K562 (cell line): Measurements from ENCODE around the gene PRLH. TPM values are rescaled to one million over a fixed set of nuclear protein-coding genes. Genes with fewer than 3 reads are reported as not detected.

Experiments
- ATAC-seq: fragments of 200-7000 bp; cut with Tn5 transposase; 3 replicates; pipeline ENCODE4 v1.9.1; 2020; ENCODE audit warnings: moderate library complexity
- BruUV-seq: library from RNA; stranded (reverse); fragments of 400-500 nt; replicated peaks from 2 replicates; lab custom pipeline; 2021; lab: Mats Ljungman, UMichigan
- CTCF ChIA-PET: fragments of 300-600 bp; formaldehyde crosslinking; extraction: SDS; loops from one replicate; lab custom pipeline; 2021; ENCODE audit warnings: low intra/inter-chr PET ratio; lab: Yijun Ruan, JAX
- POLR2A ChIA-PET: fragments of 300-600, 350-650 bp; sonication (Branson Sonifier 250); formaldehyde crosslinking; extraction: SDS; loops from one replicate; lab custom pipeline; 2021; ENCODE audit warnings: antibody characterized with exemption, inconsistent platforms; lab: Yijun Ruan, JAX
- DNase-seq, 4 experiments: peaks; one replicate each; pipeline versions ENCODE4 v3.0.0 to v3.0.0-alpha.2; 2011 to 2018; ENCODE audit warnings: low spot score in 3 of 4, mixed read lengths in 3 of 4; ENCODE audit errors: extremely low read depth in 1 of 4
- FAIRE-seq: peaks from 2 replicates; lab custom pipeline; 2011; peaks lifted over from hg19 to GRCh38; lab: Jason Lieb, UNC
- H2AFZ ChIP-seq: 2 replicates; pipeline ENCODE4 v1.6.0; 2011; ENCODE audit warnings: low read depth, low read length, control low read depth, inconsistent platforms
- H3K27ac ChIP-seq: fragments of 200-600 bp; 3 replicates; pipeline ENCODE4 v1.8.0; 2011; ENCODE audit warnings: low read depth, mild to moderate bottlenecking, control low read depth, inconsistent platforms, low read length, moderate library complexity, mixed read lengths; ENCODE audit errors: extremely low read depth
- H3K27me3 ChIP-seq, 2 experiments: fragments of 300-600 bp in 1 of 2; 2 replicates in 1 of 2; 3 replicates in 1 of 2; pipeline versions ENCODE4 v1.6.0 to v1.8.0; 2011; ENCODE audit warnings: inconsistent platforms in 2 of 2, low read length in 2 of 2, mild to moderate bottlenecking in 1 of 2, mixed read lengths in 1 of 2, moderate library complexity in 1 of 2; ENCODE audit not compliant: control insufficient read depth in 2 of 2, insufficient read depth in 2 of 2
- H3K36me3 ChIP-seq: fragments of 300-600 bp; 3 replicates; pipeline ENCODE4 v1.8.0; 2011; ENCODE audit warnings: mild to moderate bottlenecking, low read length, inconsistent platforms; ENCODE audit not compliant: control insufficient read depth, insufficient read depth
- H3K4me1 ChIP-seq, 2 experiments: fragments of 200-600 bp in 1 of 2; replicated peaks in 1 of 2; 2 replicates in 1 of 2; 3 replicates in 1 of 2; pipeline versions ENCODE4 v1.5.1 to v1.8.0; 2011; ENCODE audit warnings: inconsistent platforms in 2 of 2, low read length in 2 of 2, mild to moderate bottlenecking in 1 of 2, mixed read lengths in 1 of 2, moderate library complexity in 1 of 2; ENCODE audit not compliant: control insufficient read depth in 2 of 2, insufficient read depth in 2 of 2
- H3K4me2 ChIP-seq: 2 replicates; pipeline ENCODE4 v1.6.1; 2011; ENCODE audit warnings: low read length, control low read depth, inconsistent platforms, mixed read lengths; ENCODE audit not compliant: insufficient read depth
- H3K4me3 ChIP-seq: fragments of 200-600 bp; sonication (generic), shearing (Covaris generic); 2 replicates; pipeline ENCODE4 v1.5.1; 2016; ENCODE audit warnings: control low read depth, inconsistent platforms
- H3K79me2 ChIP-seq: fragments of 200-600 bp; 3 replicates; pipeline ENCODE4 v1.8.0; 2011; ENCODE audit warnings: low read length, inconsistent platforms; ENCODE audit not compliant: control insufficient read depth, insufficient read depth
- H3K9ac ChIP-seq, 2 experiments: 2 replicates each; pipeline versions ENCODE4 v1.6.0 to v1.6.1; 2011; ENCODE audit warnings: low read depth in 2 of 2, low read length in 2 of 2, control low read depth in 1 of 2, inconsistent platforms in 1 of 2, mild to moderate bottlenecking in 1 of 2, mixed read lengths in 1 of 2; ENCODE audit not compliant: insufficient read depth in 1 of 2
- H3K9me1 ChIP-seq: one replicate; pipeline ENCODE4 v1.6.0; 2011; ENCODE audit warnings: inconsistent platforms, mild to moderate bottlenecking, low read length, moderate library complexity; ENCODE audit not compliant: control insufficient read depth, insufficient read depth
- H3K9me3 ChIP-seq: replicated peaks from 2 replicates; pipeline ENCODE4 v1.5.1; 2011; ENCODE audit warnings: low read depth, low read length, inconsistent platforms; ENCODE audit not compliant: control insufficient read depth, insufficient read depth
- H4K20me1 ChIP-seq: replicated peaks from 2 replicates; pipeline ENCODE4 v1.6.1; 2011; ENCODE audit warnings: low read length, inconsistent platforms, mixed read lengths; ENCODE audit not compliant: control insufficient read depth, insufficient read depth
- KLF13 ChIP-seq: fragments of 450-650 bp; IDR thresholded peaks from 2 replicates; pipeline ENCODE4 v1.6.1; 2016; ENCODE audit warnings: missing genetic modification characterization, low read depth, mild to moderate bottlenecking, missing compliant biosample characterization, moderate library complexity, borderline replicate concordance
- PCBP1 ChIP-seq: fragments of 200-400 bp; formaldehyde crosslinking; IDR thresholded peaks from 2 replicates; pipeline ENCODE4 v1.6.1; 2018; ENCODE audit warnings: mild to moderate bottlenecking, low read depth, low read length; ENCODE audit not compliant: poor library complexity, severe bottlenecking
- SIX5 ChIP-seq, 2 experiments: IDR thresholded peaks; 2 replicates each; pipeline ENCODE4 v1.6.1; 2011; ENCODE audit warnings: low read length in 2 of 2, borderline replicate concordance in 1 of 2, low read depth in 1 of 2, mild to moderate bottlenecking in 1 of 2, moderate library complexity in 1 of 2; ENCODE audit not compliant: insufficient read depth in 1 of 2
- SMAD2 ChIP-seq: fragments of 150-350 bp; IDR thresholded peaks from 2 replicates; pipeline ENCODE4 v1.6.1; 2014; ENCODE audit warnings: low read depth, mild to moderate bottlenecking, low read length
- STAT5B ChIP-seq: fragments of 250-450 bp; sonication (Bioruptor Pico); IDR thresholded peaks from 2 replicates; pipeline ENCODE4 v1.8.0; 2021; ENCODE audit warnings: mild to moderate bottlenecking, inconsistent platforms
- ZC3H8 ChIP-seq: fragments of 450-650 bp; IDR thresholded peaks from 2 replicates; pipeline ENCODE4 v1.6.1; 2017
- WGBS: fragments of 100-300 bp; shearing (Covaris generic); methylation state at CpG from one replicate; pipeline ENCODE4 v1.1.6; 2016; ENCODE audit warnings: low coverage, mixed read lengths; ENCODE audit not compliant: insufficient coverage; ENCODE audit errors: missing lambda C conversion rate; 5-methylcytosine and 5-hydroxymethylcytosine counted together
- in situ Hi-C: fragments of 300-500 bp; cut with MboI; formaldehyde crosslinking; loops from 4 replicates; pipeline ENCODE4 v1.15.0; 2018; ENCODE audit warnings: inconsistent platforms, mixed read lengths
- intact Hi-C: fragments of 100-400 bp; cut with micrococcal nuclease; formaldehyde crosslinking; loops from 2 replicates; pipeline ENCODE4 v1.14.2; 2022
- polyA plus RNA-seq, 8 experiments: library from polyadenylated mRNA; depleted of rRNA in 4 of 8; stranded (reverse) in 5 of 8; unstranded in 3 of 8; fragments of >200 nt; fragmentation: Nextera tagmentation in 2 of 8; fragmentation: Illumina TruSeq in 1 of 8; extraction: Ambion mirVana in 2 of 8; extraction: Trizol in 1 of 8; gene quantifications; 2 replicates each; pipeline versions ENCODE4 v1.2.1 to v1.2.3, GENCODE V29; 2011 to 2014; ENCODE audit warnings: inconsistent platforms in 1 of 8, missing spikeins in 1 of 8
- total RNA-seq, 7 experiments: library from RNA; depleted of rRNA in 6 of 7; stranded (reverse); fragments of >200 nt in 6 of 7; fragmentation: Illumina TruSeq in 2 of 7; extraction: Trizol in 2 of 7; gene quantifications; 2 replicates each; pipeline versions ENCODE4 v1.2.1 to v1.2.3, GENCODE V29; 2011 to 2021; ENCODE audit warnings: low replicate concordance in 1 of 7
- TF ChIP-seq, protein P1 (sequence below): fragments of 250-450 bp; sonication (Bioruptor Pico); IDR thresholded peaks from 2 replicates; pipeline ENCODE4 v1.4.0; 2020
- TF ChIP-seq, protein P2 (sequence below): fragments of 250-450 bp; sonication (Bioruptor Pico); IDR thresholded peaks from 2 replicates; pipeline ENCODE4 v1.5.0; 2020; ENCODE audit warnings: mild to moderate bottlenecking, borderline replicate concordance
- TF ChIP-seq, protein P3 (sequence below): fragments of 250-450 bp; sonication (Bioruptor Pico); IDR thresholded peaks from 2 replicates; pipeline ENCODE4 v1.6.1; 2021; ENCODE audit warnings: mild to moderate bottlenecking

The PRLH gene
- total and polyA plus RNA-seq, 9 of the 15 experiments (the other 6 are each of a cell fraction or from before 2014, with no cell fraction given): not detected

DNA sequence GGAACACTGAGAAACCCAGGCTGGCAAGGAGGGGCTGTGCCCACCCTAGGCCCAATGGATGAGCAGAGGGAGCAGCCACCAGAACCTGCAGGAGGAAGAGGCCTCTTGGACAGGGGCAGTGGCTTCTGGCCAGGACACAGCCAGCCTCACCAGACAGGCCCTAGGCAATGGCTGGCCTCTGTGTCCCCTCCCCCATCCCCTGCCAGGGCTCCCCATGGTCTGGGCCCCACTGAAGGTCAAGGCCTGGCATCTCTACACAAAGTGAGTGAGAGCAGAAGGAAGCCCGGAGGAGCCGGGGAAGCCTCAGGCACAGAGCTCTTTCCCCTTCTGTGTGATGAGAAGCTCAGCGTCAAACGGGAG, 6.3 kb downstream of the PRLH start:
- ATAC-seq (no peak), FAIRE-seq (no peak), DNase-seq (no peak)
- intact Hi-C loops (loop anchor here (1.0 kb wide), 2 partner anchors 60 to 418 kb away; no protein-coding TSS in a partner anchor), in situ Hi-C loops (loop anchor here (5.0 to 10.0 kb wide), 2 partner anchors 60 to 418 kb away; no protein-coding TSS in a partner anchor)
- WGBS: 37% methylated on average over 4 of the region's 4 CpGs
- Histone ChIP-seq H3K27ac (no peak overlapping the region), H4K20me1 (no peaks in the 10 kb centered on the region), H3K4me2 (no peak overlapping the region), H3K36me3 (no peaks in the 10 kb centered on the region), H3K4me1 (peaks cover 0 to 3% of the 10 kb centered on the region in 2 experiments; a peak in 1 of 5 replicates), H3K9ac (no peak overlapping the region), H3K4me3 (no peak overlapping the region), H3K27me3 (peaks cover under 1 to 46% of the 10 kb centered on the region in 2 experiments; a peak in 4 of 5 replicates), H3K9me3 (no peaks in the 10 kb centered on the region), H3K9me1 (no peaks in the 10 kb centered on the region), H2AFZ (no peak overlapping the region), H3K79me2 (no peaks in the 10 kb centered on the region)
- CTCF ChIA-PET: interaction anchor here (2.6 kb wide), 1 partner anchor 60 kb away, joined by 51 read pairs; no protein-coding TSS in a partner anchor
- POLR2A ChIA-PET: interaction anchor here (1.2 kb wide), 1 partner anchor 64 kb away, joined by 3 read pairs; no protein-coding TSS in a partner anchor
- no TSS peak for BruUV-seq
- no peak for TF ChIP-seq STAT5B (CRISPR knock-in tag)
- TF ChIP-seq KLF13 (tag): no peak
- no peak for TF ChIP-seq SMAD2
- TF ChIP-seq, protein P1, sequence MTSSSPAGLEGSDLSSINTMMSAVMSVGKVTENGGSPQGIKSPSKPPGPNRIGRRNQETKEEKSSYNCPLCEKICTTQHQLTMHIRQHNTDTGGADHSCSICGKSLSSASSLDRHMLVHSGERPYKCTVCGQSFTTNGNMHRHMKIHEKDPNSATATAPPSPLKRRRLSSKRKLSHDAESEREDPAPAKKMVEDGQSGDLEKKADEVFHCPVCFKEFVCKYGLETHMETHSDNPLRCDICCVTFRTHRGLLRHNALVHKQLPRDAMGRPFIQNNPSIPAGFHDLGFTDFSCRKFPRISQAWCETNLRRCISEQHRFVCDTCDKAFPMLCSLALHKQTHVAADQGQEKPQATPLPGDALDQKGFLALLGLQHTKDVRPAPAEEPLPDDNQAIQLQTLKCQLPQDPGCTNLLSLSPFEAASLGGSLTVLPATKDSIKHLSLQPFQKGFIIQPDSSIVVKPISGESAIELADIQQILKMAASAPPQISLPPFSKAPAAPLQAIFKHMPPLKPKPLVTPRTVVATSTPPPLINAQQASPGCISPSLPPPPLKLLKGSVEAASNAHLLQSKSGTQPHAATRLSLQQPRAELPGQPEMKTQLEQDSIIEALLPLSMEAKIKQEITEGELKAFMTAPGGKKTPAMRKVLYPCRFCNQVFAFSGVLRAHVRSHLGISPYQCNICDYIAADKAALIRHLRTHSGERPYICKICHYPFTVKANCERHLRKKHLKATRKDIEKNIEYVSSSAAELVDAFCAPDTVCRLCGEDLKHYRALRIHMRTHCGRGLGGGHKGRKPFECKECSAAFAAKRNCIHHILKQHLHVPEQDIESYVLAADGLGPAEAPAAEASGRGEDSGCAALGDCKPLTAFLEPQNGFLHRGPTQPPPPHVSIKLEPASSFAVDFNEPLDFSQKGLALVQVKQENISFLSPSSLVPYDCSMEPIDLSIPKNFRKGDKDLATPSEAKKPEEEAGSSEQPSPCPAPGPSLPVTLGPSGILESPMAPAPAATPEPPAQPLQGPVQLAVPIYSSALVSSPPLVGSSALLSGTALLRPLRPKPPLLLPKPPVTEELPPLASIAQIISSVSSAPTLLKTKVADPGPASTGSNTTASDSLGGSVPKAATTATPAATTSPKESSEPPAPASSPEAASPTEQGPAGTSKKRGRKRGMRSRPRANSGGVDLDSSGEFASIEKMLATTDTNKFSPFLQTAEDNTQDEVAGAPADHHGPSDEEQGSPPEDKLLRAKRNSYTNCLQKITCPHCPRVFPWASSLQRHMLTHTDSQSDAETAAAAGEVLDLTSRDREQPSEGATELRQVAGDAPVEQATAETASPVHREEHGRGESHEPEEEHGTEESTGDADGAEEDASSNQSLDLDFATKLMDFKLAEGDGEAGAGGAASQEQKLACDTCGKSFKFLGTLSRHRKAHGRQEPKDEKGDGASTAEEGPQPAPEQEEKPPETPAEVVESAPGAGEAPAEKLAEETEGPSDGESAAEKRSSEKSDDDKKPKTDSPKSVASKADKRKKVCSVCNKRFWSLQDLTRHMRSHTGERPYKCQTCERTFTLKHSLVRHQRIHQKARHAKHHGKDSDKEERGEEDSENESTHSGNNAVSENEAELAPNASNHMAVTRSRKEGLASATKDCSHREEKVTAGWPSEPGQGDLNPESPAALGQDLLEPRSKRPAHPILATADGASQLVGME (CRISPR knock-in tag): no peak
- TF ChIP-seq PCBP1: no peak
- no peak for TF ChIP-seq SIX5 (IDR thresholded peaks at IDR 0.05; ENCODE audit: borderline replicate concordance in 1 of 2, insufficient read depth in 1 of 2, low read depth in 1 of 2, low read length in 2 of 2)
- TF ChIP-seq, protein P2, sequence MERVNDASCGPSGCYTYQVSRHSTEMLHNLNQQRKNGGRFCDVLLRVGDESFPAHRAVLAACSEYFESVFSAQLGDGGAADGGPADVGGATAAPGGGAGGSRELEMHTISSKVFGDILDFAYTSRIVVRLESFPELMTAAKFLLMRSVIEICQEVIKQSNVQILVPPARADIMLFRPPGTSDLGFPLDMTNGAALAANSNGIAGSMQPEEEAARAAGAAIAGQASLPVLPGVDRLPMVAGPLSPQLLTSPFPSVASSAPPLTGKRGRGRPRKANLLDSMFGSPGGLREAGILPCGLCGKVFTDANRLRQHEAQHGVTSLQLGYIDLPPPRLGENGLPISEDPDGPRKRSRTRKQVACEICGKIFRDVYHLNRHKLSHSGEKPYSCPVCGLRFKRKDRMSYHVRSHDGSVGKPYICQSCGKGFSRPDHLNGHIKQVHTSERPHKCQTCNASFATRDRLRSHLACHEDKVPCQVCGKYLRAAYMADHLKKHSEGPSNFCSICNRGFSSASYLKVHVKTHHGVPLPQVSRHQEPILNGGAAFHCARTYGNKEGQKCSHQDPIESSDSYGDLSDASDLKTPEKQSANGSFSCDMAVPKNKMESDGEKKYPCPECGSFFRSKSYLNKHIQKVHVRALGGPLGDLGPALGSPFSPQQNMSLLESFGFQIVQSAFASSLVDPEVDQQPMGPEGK (CRISPR knock-in tag): no peak
- no peak for TF ChIP-seq ZC3H8
- TF ChIP-seq, protein P3, sequence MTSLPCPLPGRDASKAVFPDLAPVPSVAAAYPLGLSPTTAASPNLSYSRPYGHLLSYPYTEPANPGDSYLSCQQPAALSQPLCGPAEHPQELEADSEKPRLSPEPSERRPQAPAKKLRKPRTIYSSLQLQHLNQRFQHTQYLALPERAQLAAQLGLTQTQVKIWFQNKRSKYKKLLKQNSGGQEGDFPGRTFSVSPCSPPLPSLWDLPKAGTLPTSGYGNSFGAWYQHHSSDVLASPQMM: no peak
